NB4 (cell line): Measurements from ENCODE around the gene TOMT.

Source experiments
- DNase-seq: peaks from one replicate; pipeline ENCODE4 v3.0.0; 2010; ENCODE audit warnings: low read depth
- H3K4me3 ChIP-seq: one replicate; pipeline ENCODE4 v1.5.1; 2011; ENCODE audit warnings: mild to moderate bottlenecking, low read depth, low read length, moderate library complexity
- CTCF ChIP-seq: IDR thresholded peaks from one replicate; pipeline ENCODE4 v1.5.1; 2012; ENCODE audit warnings: low read depth, low read length
- MAX ChIP-seq: IDR thresholded peaks from 2 replicates; pipeline ENCODE4 v1.6.1; 2011; ENCODE audit warnings: low read depth, low read length
- MYC ChIP-seq: IDR thresholded peaks from 2 replicates; pipeline ENCODE4 v1.6.1; 2011; ENCODE audit warnings: low read depth, low read length
- POLR2A ChIP-seq: IDR thresholded peaks from 2 replicates; pipeline ENCODE4 v1.6.1; 2011; ENCODE audit warnings: mild to moderate bottlenecking; ENCODE audit not compliant: insufficient read length; ENCODE audit errors: extremely low read depth

TOMT gene

GRCh38 chr11:72081821-72082453 is 23.8 kb upstream of the TOMT start:
- TF ChIP-seq CTCF (no peak), MYC (no peak), POLR2A (no peak), MAX (no peak)
- H3K4me3 ChIP-seq: no peak overlapping the region
- no peak for DNase-seq

GRCh38 chr11:72083414-72083813 is 22.3 kb upstream of the TOMT start:
- H3K4me3 ChIP-seq: no peak overlapping the region
- TF ChIP-seq POLR2A: no peak
- no peak for TF ChIP-seq MYC
- TF ChIP-seq MAX: no peak
- TF ChIP-seq CTCF: no peak
- DNase-seq: no peak

GRCh38 chr11:72084076-72084475 is 21.6 kb upstream of the TOMT start:
- H3K4me3 ChIP-seq: no peak overlapping the region
- no peak for DNase-seq
- no peak for TF ChIP-seq POLR2A
- no peak for TF ChIP-seq MAX
- no peak for TF ChIP-seq MYC
- no peak for TF ChIP-seq CTCF

GRCh38 chr11:72084965-72085364 is 20.8 kb upstream of the TOMT start:
- DNase-seq: no peak
- H3K4me3 ChIP-seq: no peak overlapping the region
- TF ChIP-seq MAX (no peak), POLR2A (no peak), MYC (no peak), CTCF (no peak)

- H3K4me3 ChIP-seq: no peak overlapping the region
- DNase-seq: no peak
- no peak for TF ChIP-seq POLR2A
These were observed 19.9 kb upstream of the TOMT start for GRCh38 chr11:72085621-72086351.

- no peak overlapping the region for H3K4me3 ChIP-seq
- TF ChIP-seq MYC (no peak), CTCF (no peak), MAX (no peak), POLR2A (no peak)
- DNase-seq: no peak
These were observed 17.5 kb upstream of the TOMT start for GRCh38 chr11:72088076-72088808.
